Thyroid gland (tissue), 4 donors: ENCODE results near the gene PSMF1.

Experiments
- POLR2A ChIP-seq, 2 donors: fragments of 450-650 bp; IDR thresholded peaks; one replicate each; pipeline ENCODE4 v1.6.1; 2017; ENCODE audit warnings: antibody characterized with exemption in 2 of 2, mild to moderate bottlenecking in 2 of 2, moderate library complexity in 1 of 2
- TF ChIP-seq, protein P1 (sequence below), 6 experiments: fragments of 200-600 bp in 3 of 6; fragments of 450-650 bp in 3 of 6; sonication (generic) in 3 of 6; IDR thresholded peaks; one replicate each; pipeline ENCODE4 v1.5.1; 2016 to 2019; ENCODE audit warnings: antibody characterized with exemption in 6 of 6, mild to moderate bottlenecking in 2 of 6, inconsistent platforms in 1 of 6, moderate library complexity in 1 of 6

DNA sequence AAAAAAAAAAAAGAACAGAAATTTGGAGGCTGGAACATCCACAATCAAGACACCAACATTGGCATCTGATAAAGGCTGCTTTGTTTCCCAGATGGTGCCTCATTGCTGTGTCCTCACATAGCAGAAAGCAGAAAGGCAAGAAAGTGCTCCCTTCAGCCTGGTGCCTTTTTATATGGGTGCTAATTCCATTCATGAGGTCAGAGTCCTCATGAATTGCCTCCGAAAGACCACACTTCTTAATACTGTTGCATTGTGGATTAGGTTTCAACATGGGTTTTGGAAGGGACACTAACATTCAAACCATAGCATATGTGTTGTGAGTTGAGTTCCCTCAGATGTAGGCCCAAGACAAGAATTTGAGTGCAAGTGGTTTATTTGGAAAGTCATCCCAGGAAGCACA is 76.8 kb downstream of the PSMF1 start:
- TF ChIP-seq, protein P1, sequence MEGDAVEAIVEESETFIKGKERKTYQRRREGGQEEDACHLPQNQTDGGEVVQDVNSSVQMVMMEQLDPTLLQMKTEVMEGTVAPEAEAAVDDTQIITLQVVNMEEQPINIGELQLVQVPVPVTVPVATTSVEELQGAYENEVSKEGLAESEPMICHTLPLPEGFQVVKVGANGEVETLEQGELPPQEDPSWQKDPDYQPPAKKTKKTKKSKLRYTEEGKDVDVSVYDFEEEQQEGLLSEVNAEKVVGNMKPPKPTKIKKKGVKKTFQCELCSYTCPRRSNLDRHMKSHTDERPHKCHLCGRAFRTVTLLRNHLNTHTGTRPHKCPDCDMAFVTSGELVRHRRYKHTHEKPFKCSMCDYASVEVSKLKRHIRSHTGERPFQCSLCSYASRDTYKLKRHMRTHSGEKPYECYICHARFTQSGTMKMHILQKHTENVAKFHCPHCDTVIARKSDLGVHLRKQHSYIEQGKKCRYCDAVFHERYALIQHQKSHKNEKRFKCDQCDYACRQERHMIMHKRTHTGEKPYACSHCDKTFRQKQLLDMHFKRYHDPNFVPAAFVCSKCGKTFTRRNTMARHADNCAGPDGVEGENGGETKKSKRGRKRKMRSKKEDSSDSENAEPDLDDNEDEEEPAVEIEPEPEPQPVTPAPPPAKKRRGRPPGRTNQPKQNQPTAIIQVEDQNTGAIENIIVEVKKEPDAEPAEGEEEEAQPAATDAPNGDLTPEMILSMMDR (IDR thresholded peaks at IDR 0.05): no peak
- no peak for TF ChIP-seq POLR2A (IDR thresholded peaks at IDR 0.05)
